ENCODE measurements around the gene PTPRJ. TPM values are rescaled to one million over a fixed set of nuclear protein-coding genes. Genes with fewer than 3 reads are reported as not detected.
A peak's percentile ranks its signal among the peaks of the same experiment; 100 is the strongest.

PTPRJ gene
- total and polyA plus RNA-seq, 4 donors: 4.1 to 24.7 (median 14.6) TPM

GRCh38 chr11:48001438-48002021, 21.2 kb downstream of the PTPRJ start (continued):
- peak; percentile 43 for TF ChIP-seq ZBTB33 (IDR thresholded peaks at IDR 0.05)
- TF ChIP-seq MAX (IDR thresholded peaks at IDR 0.05): peak; percentile 62
- TF ChIP-seq SP1 (IDR thresholded peaks at IDR 0.05): peak; percentile 89
- peak in 1 of 2 donors; percentile 52 for TF ChIP-seq JUND (IDR thresholded peaks at IDR 0.05)
- peak; percentile 72 to 74 for TF ChIP-seq HNF4A (conservative IDR thresholded peaks at IDR 0.05)
- no peak for TF ChIP-seq GABPA (IDR thresholded peaks at IDR 0.05 in 1 of 2, conservative IDR thresholded peaks at IDR 0.05 in 1 of 2)
- TF ChIP-seq FOXA1 (IDR thresholded peaks at IDR 0.05): peak; percentile 27
- peak; percentile 43 for TF ChIP-seq TAF1 (conservative IDR thresholded peaks at IDR 0.05)
- peak; percentile 65 for TF ChIP-seq YY1 (IDR thresholded peaks at IDR 0.05)
- peak; percentile 56 to 58 for TF ChIP-seq RAD21 (IDR thresholded peaks at IDR 0.05)

DNA sequence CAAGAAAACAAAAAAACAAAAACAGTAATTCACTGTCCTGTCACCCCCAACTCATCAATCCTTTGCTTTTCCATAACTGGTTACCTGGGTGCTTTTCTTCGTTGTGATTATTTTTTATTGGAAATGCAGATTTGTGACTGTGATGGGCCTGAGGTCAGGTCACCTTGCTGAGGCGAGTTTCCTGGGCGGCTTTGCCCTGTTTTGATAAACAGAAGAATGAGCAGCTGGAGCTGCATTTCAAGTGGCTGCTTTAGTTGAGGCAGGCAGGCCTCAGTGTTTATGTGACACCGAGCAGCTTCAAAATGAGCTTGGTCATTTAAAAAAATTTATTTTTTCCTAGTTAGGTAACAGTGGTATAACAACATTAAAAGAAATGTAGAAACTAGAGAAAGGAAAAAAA, 22.2 kb downstream of the PTPRJ start:
- TF ChIP-seq REST (IDR thresholded peaks at IDR 0.05) (no peak), FOXA2 (IDR thresholded peaks at IDR 0.05) (no peak), YY1 (IDR thresholded peaks at IDR 0.05) (no peak), JUND (IDR thresholded peaks at IDR 0.05) (no peak), RXRA (IDR thresholded peaks at IDR 0.05) (no peak), EGR1 (IDR thresholded peaks at IDR 0.05; ENCODE audit: low read depth in 2 of 2) (no peak), ZBTB33 (IDR thresholded peaks at IDR 0.05) (no peak), RAD21 (IDR thresholded peaks at IDR 0.05) (no peak), NR2F2 (IDR thresholded peaks at IDR 0.05) (no peak), MAX (IDR thresholded peaks at IDR 0.05) (no peak), FOXA1 (IDR thresholded peaks at IDR 0.05) (no peak), TAF1 (conservative IDR thresholded peaks at IDR 0.05) (no peak)
- Histone ChIP-seq H3K36me3 (ENCODE audit: control insufficient read depth in 4 of 4, insufficient read depth in 3 of 4, low read depth in 1 of 4, low read length in 3 of 4) (no peaks in the 10 kb centered on the region), H3K9me3 (ENCODE audit: control insufficient read depth in 4 of 4, low read length in 3 of 4) (no peaks in the 10 kb centered on the region), H3K27ac (ENCODE audit: low read depth in 1 of 2, low read length in 2 of 2) (peak overlapping the region; percentile 66 to 69), H3K9ac (ENCODE audit: low read depth in 1 of 2, low read length in 2 of 2) (peak overlapping the region in 1 of 2 donors; percentile 47), H3K27me3 (ENCODE audit: control insufficient read depth in 4 of 4, insufficient read depth in 4 of 4, low read length in 3 of 4) (no peaks in the 10 kb centered on the region), H3K4me3 (ENCODE audit: low read depth in 1 of 3, low read length in 3 of 3) (no peak overlapping the region), H3K4me1 (ENCODE audit: control insufficient read depth in 4 of 4, insufficient read depth in 4 of 4, low read length in 3 of 4) (peaks cover 27 to 83% (median 70%) of the 10 kb centered on the region in 4 donors)
- no peak for DNase-seq (ENCODE audit: low spot score)
- WGBS: 48% methylated on average over 4 of the region's 4 CpGs

Data from liver (tissue), 9 donors.